Measurements from ENCODE around the gene ACAD11.

GRCh38 chr3:132555306-132556035 lies 104.1 kb downstream of the ACAD11 start:
- no peak for TF ChIP-seq EZH2phosphoT487 (IDR thresholded peaks at IDR 0.05)
- TF ChIP-seq CTCF (IDR thresholded peaks at IDR 0.05): no peak
- TF ChIP-seq EZH2 (IDR thresholded peaks at IDR 0.05): no peak
